Thoracic aorta (tissue), 2 donors: Measurements from ENCODE around the gene BBS4. TPM values are rescaled to one million over a fixed set of nuclear protein-coding genes. Genes with fewer than 3 reads are reported as not detected.

Source experiments
- ATAC-seq: fragments of 150-250 bp; one replicate; pipeline ENCODE4 v1.8.0; 2017; ENCODE audit warnings: low read depth; ENCODE audit not compliant: insufficient number of reproducible peaks, low FRiP score
- DNase-seq: peaks from one replicate; pipeline ENCODE4 v3.0.0-alpha.2; 2020; ENCODE audit warnings: low spot score
- H3K27ac ChIP-seq, 2 donors: fragments of 200-600 bp; sonication (generic); 1 replicate in 1 of 2; 2 replicates in 1 of 2; pipeline ENCODE4 v1.5.1; 2016; ENCODE audit warnings: mild to moderate bottlenecking in 2 of 2, moderate library complexity in 2 of 2
- H3K27me3 ChIP-seq: fragments of 200-600 bp; sonication (generic); replicated peaks from 2 replicates; pipeline ENCODE4 v1.6.0; 2016; ENCODE audit warnings: mild to moderate bottlenecking; ENCODE audit not compliant: insufficient read depth
- H3K36me3 ChIP-seq: fragments of 200-600 bp; sonication (generic); one replicate; pipeline ENCODE4 v1.5.1; 2016
- H3K4me1 ChIP-seq, 2 donors: fragments of 200-600 bp; sonication (generic); 1 replicate in 1 of 2; 2 replicates in 1 of 2; pipeline versions ENCODE4 v1.5.1 to v1.6.0; 2016; ENCODE audit warnings: low read depth in 2 of 2, mild to moderate bottlenecking in 1 of 2; ENCODE audit not compliant: control insufficient read depth in 1 of 2
- H3K4me3 ChIP-seq: fragments of 200-600 bp; sonication (generic); 2 replicates; pipeline ENCODE4 v1.5.1; 2016; ENCODE audit warnings: mild to moderate bottlenecking
- H3K9me3 ChIP-seq: fragments of 200-600 bp; sonication (generic); 2 replicates; pipeline ENCODE4 v1.5.1; 2016
- total RNA-seq, 2 donors: library from RNA; depleted of rRNA; stranded (reverse); fragments of >200 nt; gene quantifications; one replicate each; pipeline versions ENCODE4 v1.1.0 to v1.2.3, GENCODE V29; 2016
- TF ChIP-seq, protein P1 (sequence below): fragments of 200-600 bp; sonication (generic); IDR thresholded peaks from one replicate; pipeline ENCODE4 v1.5.1; 2019; ENCODE audit warnings: antibody characterized with exemption

The BBS4 gene
- total RNA-seq, 2 donors from 2014 or later, result 22.1 to 22.6 TPM

DNA sequence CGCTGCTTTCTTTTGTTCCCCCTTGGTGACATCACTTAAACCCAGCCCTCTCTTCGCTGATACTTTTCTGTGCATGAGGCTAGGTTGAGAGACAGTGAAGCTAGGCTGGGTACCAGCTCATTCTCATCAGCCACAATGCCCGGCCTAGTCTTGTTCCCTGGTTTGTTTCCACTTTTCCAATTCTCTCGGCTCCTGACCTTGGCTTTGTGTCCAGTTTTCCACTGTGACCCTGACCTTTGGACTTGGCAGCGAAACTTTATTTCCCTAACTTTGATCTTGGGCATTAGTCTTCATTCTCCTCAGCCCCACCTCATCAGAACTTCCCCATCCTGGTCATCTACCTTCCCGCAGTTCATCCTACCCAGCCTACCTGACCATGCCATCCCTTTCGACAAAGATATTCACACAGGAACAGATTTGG is 98.5 kb downstream of the BBS4 start:
- Histone ChIP-seq H3K27ac (peak overlapping the region; percentile 91 to 94), H3K36me3 (no peaks in the 10 kb centered on the region), H3K27me3 (no peaks in the 10 kb centered on the region), H3K4me1 (peaks cover 17 to 43% of the 10 kb centered on the region in 2 donors), H3K4me3 (peak overlapping the region; percentile 95), H3K9me3 (no peaks in the 10 kb centered on the region)
- ATAC-seq (no peak), DNase-seq (no peak)
- TF ChIP-seq, protein P1, sequence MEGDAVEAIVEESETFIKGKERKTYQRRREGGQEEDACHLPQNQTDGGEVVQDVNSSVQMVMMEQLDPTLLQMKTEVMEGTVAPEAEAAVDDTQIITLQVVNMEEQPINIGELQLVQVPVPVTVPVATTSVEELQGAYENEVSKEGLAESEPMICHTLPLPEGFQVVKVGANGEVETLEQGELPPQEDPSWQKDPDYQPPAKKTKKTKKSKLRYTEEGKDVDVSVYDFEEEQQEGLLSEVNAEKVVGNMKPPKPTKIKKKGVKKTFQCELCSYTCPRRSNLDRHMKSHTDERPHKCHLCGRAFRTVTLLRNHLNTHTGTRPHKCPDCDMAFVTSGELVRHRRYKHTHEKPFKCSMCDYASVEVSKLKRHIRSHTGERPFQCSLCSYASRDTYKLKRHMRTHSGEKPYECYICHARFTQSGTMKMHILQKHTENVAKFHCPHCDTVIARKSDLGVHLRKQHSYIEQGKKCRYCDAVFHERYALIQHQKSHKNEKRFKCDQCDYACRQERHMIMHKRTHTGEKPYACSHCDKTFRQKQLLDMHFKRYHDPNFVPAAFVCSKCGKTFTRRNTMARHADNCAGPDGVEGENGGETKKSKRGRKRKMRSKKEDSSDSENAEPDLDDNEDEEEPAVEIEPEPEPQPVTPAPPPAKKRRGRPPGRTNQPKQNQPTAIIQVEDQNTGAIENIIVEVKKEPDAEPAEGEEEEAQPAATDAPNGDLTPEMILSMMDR, result peak; percentile 2

DNA sequence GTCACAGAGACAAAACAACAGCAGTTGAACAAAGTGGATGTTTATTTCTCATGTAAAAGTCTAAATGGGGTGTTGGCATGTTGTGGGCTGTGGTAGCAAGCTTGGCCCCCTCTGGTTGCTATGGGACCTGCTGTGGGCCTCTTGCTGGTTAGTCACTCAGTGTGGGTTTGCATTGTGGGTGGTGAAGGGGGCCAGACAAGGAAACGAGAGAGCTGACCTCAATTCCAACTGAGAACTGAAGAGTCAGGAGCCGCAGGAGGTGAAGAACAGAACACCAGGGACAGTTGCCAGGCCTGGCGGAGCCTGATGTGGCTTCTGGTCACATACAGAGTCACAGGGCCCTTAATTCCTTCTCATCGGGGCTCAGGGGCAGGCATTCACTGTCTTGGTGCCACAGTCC is 99.4 kb downstream of the BBS4 start:
- H3K36me3 ChIP-seq, result no peaks in the 10 kb centered on the region

DNA sequence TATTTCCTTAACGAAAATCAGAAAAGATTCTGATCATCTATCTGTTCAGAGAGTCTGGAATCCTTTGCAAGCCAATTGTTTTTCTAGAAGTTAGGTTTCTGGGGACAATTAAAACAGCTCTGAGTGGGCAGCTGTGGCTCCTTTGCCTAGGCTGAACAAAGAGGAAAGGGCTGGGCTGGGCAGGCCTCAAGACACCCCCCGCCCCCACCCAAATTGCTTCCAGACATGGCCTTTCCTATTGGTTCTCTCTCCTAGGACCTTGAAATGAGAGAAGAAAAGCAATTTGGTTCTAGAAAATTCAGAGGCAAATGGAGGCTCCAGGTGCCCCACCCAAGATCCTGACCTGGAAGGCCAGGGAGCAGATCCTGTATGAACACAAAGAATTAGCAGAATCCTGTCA is 99.8 kb downstream of the BBS4 start:
- Histone ChIP-seq H3K4me3 (no peak overlapping the region), H3K27ac (peak overlapping the region in 1 of 2 donors; percentile 49), H3K4me1 (peaks cover 17 to 43% of the 10 kb centered on the region in 2 donors), H3K27me3 (no peaks in the 10 kb centered on the region), H3K36me3 (no peaks in the 10 kb centered on the region), H3K9me3 (no peaks in the 10 kb centered on the region)
- DNase-seq (no peak), ATAC-seq (no peak)
- TF ChIP-seq, protein P1, result no peak

More for the DNA sequence above, 99.4 kb downstream of the BBS4 start:
- Histone ChIP-seq H3K9me3 (no peaks in the 10 kb centered on the region), H3K4me3 (no peak overlapping the region), H3K4me1 (peaks cover 17 to 43% of the 10 kb centered on the region in 2 donors), H3K27me3 (no peaks in the 10 kb centered on the region), H3K27ac (peak overlapping the region; percentile 91 to 94)
- TF ChIP-seq, protein P1, result no peak
- ATAC-seq, result no peak
- no peak for DNase-seq

DNA sequence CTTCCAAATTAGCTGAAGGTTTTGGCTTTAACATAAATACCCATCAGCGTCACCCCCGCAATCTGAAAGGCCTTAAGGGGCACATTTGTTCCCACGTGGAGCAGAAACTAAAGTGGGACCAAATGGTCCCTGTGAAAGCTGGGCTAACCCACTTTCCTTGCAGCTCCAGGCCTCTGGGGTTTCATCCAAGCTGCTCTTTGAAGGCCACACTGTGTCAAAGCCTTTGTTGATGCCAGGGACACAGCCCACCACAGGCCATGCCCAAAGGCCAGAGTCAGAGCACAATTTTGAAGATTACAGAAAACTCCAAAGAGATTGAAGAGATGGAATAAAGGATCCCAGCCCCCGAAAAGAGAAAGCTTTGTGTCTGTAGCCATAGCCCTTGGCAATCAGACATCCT is 100.2 kb downstream of the BBS4 start:
- Histone ChIP-seq H3K27ac (no peak overlapping the region), H3K4me1 (peaks cover 16 to 40% of the 10 kb centered on the region in 2 donors), H3K36me3 (no peaks in the 10 kb centered on the region), H3K4me3 (no peak overlapping the region), H3K9me3 (no peaks in the 10 kb centered on the region), H3K27me3 (no peaks in the 10 kb centered on the region)
- TF ChIP-seq, protein P1, result no peak
- DNase-seq (no peak), ATAC-seq (no peak)

DNA sequence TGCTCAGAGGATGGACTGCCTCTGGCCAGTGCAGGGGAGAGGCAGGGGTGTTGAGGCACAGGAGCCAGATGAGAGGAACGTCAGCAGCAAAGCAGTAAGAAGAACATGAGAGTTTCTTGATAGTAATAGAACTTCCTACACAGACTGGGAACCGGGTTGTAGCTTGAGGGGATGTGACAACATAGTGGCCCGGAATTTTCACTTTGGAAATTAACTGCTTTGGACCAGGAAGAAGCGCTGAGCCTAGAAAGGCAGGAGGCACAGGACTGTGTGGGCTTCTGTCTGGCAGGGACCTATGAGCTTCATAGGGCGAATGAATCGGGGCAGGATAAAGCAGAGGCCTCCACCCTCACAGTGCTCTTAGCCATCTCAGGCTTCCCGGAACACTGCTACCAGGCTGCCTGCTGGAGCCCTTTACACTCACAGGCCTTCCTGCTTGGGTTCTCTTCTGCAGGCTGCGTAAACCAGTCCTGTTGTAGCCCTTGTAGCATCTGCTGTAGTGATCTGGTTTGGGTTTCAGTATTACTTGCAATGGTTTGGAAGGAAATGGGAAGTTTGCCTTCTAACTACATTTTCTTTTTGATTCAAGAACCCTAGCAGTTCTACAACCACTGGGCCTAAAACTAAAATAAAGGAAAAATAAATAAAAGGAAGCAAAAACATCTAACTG is 100.8 kb downstream of the BBS4 start:
- Histone ChIP-seq H3K9me3 (no peaks in the 10 kb centered on the region), H3K4me1 (peaks cover 10 to 34% of the 10 kb centered on the region in 2 donors), H3K36me3 (no peaks in the 10 kb centered on the region), H3K4me3 (no peak overlapping the region), H3K27ac (no peak overlapping the region), H3K27me3 (no peaks in the 10 kb centered on the region)
- DNase-seq (no peak), ATAC-seq (no peak)
- TF ChIP-seq, protein P1, result no peak
